Hepatocyte (in vitro differentiated cells): ENCODE data around the gene ELL. TPM values are rescaled to one million over a fixed set of nuclear protein-coding genes. Genes with fewer than 3 reads are reported as not detected.
"Not testable (repeated sequence)": the region's sequence is repeated elsewhere in the genome, so short reads cannot be mapped to it uniquely, and the experiment has no call there.

Experiments used
- DNase-seq: peaks from one replicate; pipeline ENCODE4 v3.0.0-alpha.2; 2016; ENCODE audit warnings: low spot score
- H2AFZ ChIP-seq: fragments of 200-600 bp; sonication (generic); 2 replicates; pipeline ENCODE4 v1.6.0; 2016; ENCODE audit warnings: antibody characterized with exemption, mild to moderate bottlenecking
- H3K27ac ChIP-seq: fragments of 200-600 bp; sonication (generic); 2 replicates; pipeline ENCODE4 v1.5.1; 2016; ENCODE audit warnings: mild to moderate bottlenecking
- H3K27me3 ChIP-seq: fragments of 200-600 bp; sonication (generic); 2 replicates; pipeline ENCODE4 v1.6.1; 2016
- H3K36me3 ChIP-seq: fragments of 200-600 bp; sonication (generic); replicated peaks from 2 replicates; pipeline ENCODE4 v1.5.1; 2016; ENCODE audit warnings: low read depth; ENCODE audit not compliant: insufficient read depth
- H3K4me1 ChIP-seq: fragments of 200-600 bp; sonication (generic); 2 replicates; pipeline ENCODE4 v1.5.1; 2016; ENCODE audit warnings: mild to moderate bottlenecking, moderate library complexity; ENCODE audit not compliant: insufficient read depth
- H3K4me2 ChIP-seq: fragments of 200-600 bp; sonication (generic); 2 replicates; pipeline ENCODE4 v1.6.0; 2016
- H3K4me3 ChIP-seq: fragments of 200-600 bp; sonication (generic); 2 replicates; pipeline ENCODE4 v1.5.1; 2016; ENCODE audit warnings: mild to moderate bottlenecking
- H3K79me2 ChIP-seq: fragments of 200-600 bp; sonication (generic); 2 replicates; pipeline ENCODE4 v1.6.0; 2017; ENCODE audit warnings: mild to moderate bottlenecking
- H3K9me2 ChIP-seq: fragments of 200-600 bp; sonication (generic); replicated peaks from 2 replicates; pipeline ENCODE4 v1.6.0; 2017; ENCODE audit warnings: mild to moderate bottlenecking; ENCODE audit not compliant: insufficient read depth
- H3K9me3 ChIP-seq: fragments of 200-600 bp; sonication (generic); 2 replicates; pipeline ENCODE4 v1.5.1; 2016; ENCODE audit warnings: low read depth, mild to moderate bottlenecking
- H4K20me1 ChIP-seq: fragments of 200-600 bp; sonication (generic); 2 replicates; pipeline ENCODE4 v1.6.0; 2016; ENCODE audit warnings: mild to moderate bottlenecking; ENCODE audit not compliant: insufficient read depth, poor library complexity, severe bottlenecking
- CTCF ChIP-seq: fragments of 200-600 bp; sonication (generic); IDR thresholded peaks from 2 replicates; pipeline ENCODE4 v1.5.1; 2016; ENCODE audit warnings: antibody characterized with exemption, mild to moderate bottlenecking; ENCODE audit not compliant: poor library complexity
- EZH2 ChIP-seq: fragments of 200-600 bp; sonication (generic); IDR thresholded peaks from 2 replicates; pipeline ENCODE4 v1.6.1; 2016; ENCODE audit warnings: antibody characterized with exemption, mild to moderate bottlenecking, borderline replicate concordance
- EZH2phosphoT487 ChIP-seq: fragments of 200-600 bp; sonication (generic); IDR thresholded peaks from one replicate; pipeline ENCODE4 v1.6.1; 2018; ENCODE audit warnings: antibody characterized with exemption, mild to moderate bottlenecking, low read depth, moderate library complexity; ENCODE audit not compliant: unreplicated experiment, severe bottlenecking
- WGBS: methylation state at CpG from one replicate; pipeline ENCODE4 v1.1.6; 2016; ENCODE audit warnings: low lambda C conversion rate; ENCODE audit errors: missing lambda C conversion rate; 5-methylcytosine and 5-hydroxymethylcytosine counted together
- polyA plus RNA-seq: library from polyadenylated mRNA; unstranded; fragments of >200 nt; fragmentation: Nextera tagmentation; extraction: Ambion mirVana; gene quantifications from 2 replicates; pipeline ENCODE4 v1.2.1, GENCODE V29; 2016
- total RNA-seq: library from RNA; depleted of rRNA; stranded (reverse); fragments of >200 nt; gene quantifications from 2 replicates; pipeline ENCODE4 v1.2.3, GENCODE V29; 2014

The ELL gene
- total and polyA plus RNA-seq, 2 experiments from 2014 or later: 11.0 to 15.0 TPM

DNA sequence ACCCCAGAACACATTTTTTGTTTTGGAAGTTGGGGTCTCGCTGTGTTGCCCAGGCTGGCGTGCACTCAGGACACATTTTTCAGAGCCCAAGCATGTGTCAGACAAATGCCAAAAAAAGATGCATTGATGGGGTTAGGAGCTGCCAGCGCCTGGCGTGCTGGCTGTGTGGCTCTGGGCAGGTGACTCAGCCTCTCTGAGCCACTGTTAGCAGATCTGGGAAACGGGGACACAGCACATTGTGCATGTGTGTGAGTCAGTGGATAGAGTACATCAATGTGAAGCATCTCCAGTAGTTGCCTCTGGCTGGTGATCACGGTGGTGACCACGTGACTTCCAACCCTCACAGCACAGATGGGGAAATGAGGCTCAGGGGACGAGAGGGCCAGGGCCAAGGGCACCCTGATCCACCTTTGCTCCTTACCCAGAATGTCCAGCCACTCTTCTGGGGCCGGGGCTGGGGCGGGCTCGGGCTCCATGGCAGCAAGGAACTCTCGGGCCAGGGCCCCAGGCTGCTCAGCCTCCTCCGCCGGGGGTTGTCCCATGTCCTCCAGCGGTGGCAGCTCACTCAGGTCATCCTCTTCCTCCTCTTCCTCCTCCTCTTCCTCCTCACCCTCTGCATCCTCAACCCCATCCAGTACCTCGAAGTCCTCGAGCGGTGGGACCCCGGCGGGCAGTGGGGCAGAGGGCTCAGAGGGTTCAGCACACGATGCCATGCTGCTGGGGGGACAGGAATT lies 19.6 kb upstream of the ELL start:
- DNase-seq: no peak
- TF ChIP-seq EZH2phosphoT487: no peak
- no peak for TF ChIP-seq CTCF
- no peak for TF ChIP-seq EZH2
- Histone ChIP-seq H4K20me1 (no peaks in the 10 kb centered on the region), H3K4me1 (peaks cover 7% of the 10 kb centered on the region), H3K4me3 (no peak overlapping the region), H3K27ac (no peak overlapping the region), H3K9me2 (no peaks in the 10 kb centered on the region), H2AFZ (no peak overlapping the region), H3K36me3 (no peaks in the 10 kb centered on the region), H3K4me2 (no peak overlapping the region), H3K27me3 (no peaks in the 10 kb centered on the region), H3K79me2 (peaks cover 12% of the 10 kb centered on the region), H3K9me3 (no peaks in the 10 kb centered on the region)
- whole genome bisulfite sequencing: 93% methylated on average over 21 of the region's 21 CpGs

GRCh38 chr19:18540200-18540599 lies 18.3 kb upstream of the ELL start:
- H3K36me3 ChIP-seq, H2AFZ ChIP-seq, DNase-seq, H3K27ac ChIP-seq, H3K4me3 ChIP-seq, H3K4me1 ChIP-seq, H3K9me2 ChIP-seq, H3K27me3 ChIP-seq, H3K9me3 ChIP-seq, H3K4me2 ChIP-seq, H4K20me1 ChIP-seq: not testable (repeated sequence)
- WGBS: 92% methylated on average over 1 of the region's 1 CpG
- H3K79me2 ChIP-seq: peaks cover 12% of the 10 kb centered on the region

DNA sequence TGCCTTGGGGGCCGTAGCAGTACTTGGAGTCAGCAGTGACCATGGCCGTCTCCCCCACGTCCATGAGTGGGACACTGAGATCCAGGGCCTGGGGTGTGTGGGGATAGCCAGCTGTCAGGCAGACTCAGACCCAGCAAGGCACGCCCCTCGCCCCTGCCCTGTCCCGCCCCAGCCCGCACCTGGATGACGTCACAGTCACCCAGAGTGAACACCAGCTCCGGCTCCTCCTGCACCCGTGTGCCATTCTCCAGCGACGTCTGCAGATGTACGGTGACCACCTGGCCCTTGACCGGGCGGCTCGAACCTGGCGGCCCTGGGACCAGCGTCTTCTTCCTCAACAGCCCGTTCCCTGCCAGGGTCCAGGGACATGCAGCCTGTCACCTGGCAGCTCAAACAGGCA lies 17.5 kb upstream of the ELL start:
- 95% methylated on average over 13 of the region's 19 CpGs for WGBS
- DNase-seq: no peak

DNA sequence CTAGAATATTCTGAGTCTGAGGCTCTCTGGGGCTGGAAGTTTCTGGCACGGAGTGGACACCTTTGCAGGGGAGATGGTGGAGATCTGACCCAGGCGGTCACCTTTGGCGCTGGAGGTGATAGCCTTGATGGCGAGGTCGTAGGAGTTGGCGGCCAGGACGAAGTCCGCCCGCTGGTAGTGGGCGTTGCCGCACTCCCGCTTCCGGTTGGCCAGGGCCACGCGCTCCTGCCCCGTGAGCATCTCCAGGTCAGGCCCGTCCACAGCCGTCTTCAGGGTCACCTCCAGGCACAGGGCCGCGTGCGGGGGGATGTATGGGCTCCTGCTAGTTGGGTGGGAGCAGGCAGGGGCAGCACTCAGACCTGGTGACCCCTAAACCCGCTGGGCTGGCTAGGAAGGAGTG lies 16.2 kb upstream of the ELL start:
- Histone ChIP-seq H3K9me2 (no peaks in the 10 kb centered on the region), H3K27me3 (no peaks in the 10 kb centered on the region), H3K4me3 (no peak overlapping the region), H4K20me1 (no peaks in the 10 kb centered on the region), H3K9me3 (no peaks in the 10 kb centered on the region), H3K79me2 (peaks cover 12% of the 10 kb centered on the region), H3K36me3 (no peaks in the 10 kb centered on the region), H3K4me2 (no peak overlapping the region), H2AFZ (no peak overlapping the region), H3K27ac (no peak overlapping the region), H3K4me1 (peaks cover 7% of the 10 kb centered on the region)
- DNase-seq: no peak
- no peak for TF ChIP-seq EZH2
- no peak for TF ChIP-seq EZH2phosphoT487
- no peak for TF ChIP-seq CTCF
- 96% methylated on average over 22 of the region's 22 CpGs for WGBS

More for the DNA sequence above, 17.5 kb upstream of the ELL start:
- Histone ChIP-seq H3K27me3 (no peaks in the 10 kb centered on the region), H4K20me1 (no peaks in the 10 kb centered on the region), H3K4me2 (no peak overlapping the region), H3K79me2 (peaks cover 12% of the 10 kb centered on the region), H3K4me3 (no peak overlapping the region), H3K27ac (no peak overlapping the region), H3K9me2 (no peaks in the 10 kb centered on the region), H3K4me1 (peaks cover 7% of the 10 kb centered on the region), H2AFZ (no peak overlapping the region), H3K36me3 (no peaks in the 10 kb centered on the region), H3K9me3 (no peaks in the 10 kb centered on the region)
- TF ChIP-seq EZH2phosphoT487 (no peak), CTCF (no peak)
